Measurements from ENCODE around the gene NUP98. TPM values are rescaled to one million over a fixed set of nuclear protein-coding genes. Genes with fewer than 3 reads are reported as not detected.

NUP98 gene
- total RNA-seq, 1 donor from 2014 or later = 82.6 TPM

DNA sequence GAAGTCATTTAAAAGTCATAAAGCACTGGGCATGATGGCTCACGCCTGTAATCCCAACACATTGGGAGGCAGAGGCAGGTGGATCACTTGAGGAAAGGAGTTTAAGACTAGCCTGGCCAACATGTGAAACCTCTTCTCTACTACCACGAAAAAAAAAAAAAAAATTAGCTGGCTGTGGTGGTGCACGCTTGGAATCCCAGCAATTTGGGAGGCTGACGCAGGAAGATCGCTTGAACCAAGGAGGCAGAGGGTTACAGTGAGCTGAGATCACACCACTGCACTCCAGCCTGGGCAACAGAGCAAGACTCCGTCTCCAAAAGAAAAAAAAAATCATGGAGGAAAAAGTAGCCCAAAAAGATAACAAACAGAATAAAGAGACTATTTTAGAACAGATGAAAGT lies 42.2 kb downstream of the NUP98 start:
- H3K27me3 Mint-ChIP-seq (ENCODE audit: low read depth) = no peaks in the 10 kb centered on the region
- no peaks in the 10 kb centered on the region for H3K4me1 Mint-ChIP-seq
- DNase-seq (ENCODE audit: low spot score in 2 of 2, unreplicated experiment in 2 of 2) = no peak
- H3K9me3 Mint-ChIP-seq = no peaks in the 10 kb centered on the region
- H3K36me3 Mint-ChIP-seq = peaks cover 51% of the 10 kb centered on the region
- H3K4me3 Mint-ChIP-seq = no peak overlapping the region
- TF ChIP-seq, protein P1, sequence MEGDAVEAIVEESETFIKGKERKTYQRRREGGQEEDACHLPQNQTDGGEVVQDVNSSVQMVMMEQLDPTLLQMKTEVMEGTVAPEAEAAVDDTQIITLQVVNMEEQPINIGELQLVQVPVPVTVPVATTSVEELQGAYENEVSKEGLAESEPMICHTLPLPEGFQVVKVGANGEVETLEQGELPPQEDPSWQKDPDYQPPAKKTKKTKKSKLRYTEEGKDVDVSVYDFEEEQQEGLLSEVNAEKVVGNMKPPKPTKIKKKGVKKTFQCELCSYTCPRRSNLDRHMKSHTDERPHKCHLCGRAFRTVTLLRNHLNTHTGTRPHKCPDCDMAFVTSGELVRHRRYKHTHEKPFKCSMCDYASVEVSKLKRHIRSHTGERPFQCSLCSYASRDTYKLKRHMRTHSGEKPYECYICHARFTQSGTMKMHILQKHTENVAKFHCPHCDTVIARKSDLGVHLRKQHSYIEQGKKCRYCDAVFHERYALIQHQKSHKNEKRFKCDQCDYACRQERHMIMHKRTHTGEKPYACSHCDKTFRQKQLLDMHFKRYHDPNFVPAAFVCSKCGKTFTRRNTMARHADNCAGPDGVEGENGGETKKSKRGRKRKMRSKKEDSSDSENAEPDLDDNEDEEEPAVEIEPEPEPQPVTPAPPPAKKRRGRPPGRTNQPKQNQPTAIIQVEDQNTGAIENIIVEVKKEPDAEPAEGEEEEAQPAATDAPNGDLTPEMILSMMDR (IDR thresholded peaks at IDR 0.05; ENCODE audit: unreplicated experiment) = no peak
- H3K27ac Mint-ChIP-seq = no peak overlapping the region

DNA sequence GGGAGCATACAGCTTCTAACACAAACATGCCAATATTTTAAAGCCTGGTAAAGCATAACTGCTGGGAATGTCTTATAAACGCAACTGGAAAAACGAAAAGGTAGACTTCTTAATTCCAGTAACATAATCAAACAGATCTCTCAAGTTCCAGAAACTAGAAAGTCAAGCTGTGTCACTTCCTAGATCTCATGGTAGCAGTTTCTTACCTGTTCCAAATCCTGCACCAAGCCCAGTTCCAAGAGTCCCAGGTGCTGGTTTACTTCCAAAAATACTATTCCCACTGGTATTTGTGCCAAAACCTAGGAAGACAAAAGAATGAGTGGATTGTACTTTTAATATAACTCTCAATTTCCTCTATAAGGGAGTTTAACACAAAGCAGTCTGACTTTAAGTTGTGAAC lies 44.2 kb downstream of the NUP98 start:
- peaks cover 38% of the 10 kb centered on the region for H3K36me3 Mint-ChIP-seq

DNA sequence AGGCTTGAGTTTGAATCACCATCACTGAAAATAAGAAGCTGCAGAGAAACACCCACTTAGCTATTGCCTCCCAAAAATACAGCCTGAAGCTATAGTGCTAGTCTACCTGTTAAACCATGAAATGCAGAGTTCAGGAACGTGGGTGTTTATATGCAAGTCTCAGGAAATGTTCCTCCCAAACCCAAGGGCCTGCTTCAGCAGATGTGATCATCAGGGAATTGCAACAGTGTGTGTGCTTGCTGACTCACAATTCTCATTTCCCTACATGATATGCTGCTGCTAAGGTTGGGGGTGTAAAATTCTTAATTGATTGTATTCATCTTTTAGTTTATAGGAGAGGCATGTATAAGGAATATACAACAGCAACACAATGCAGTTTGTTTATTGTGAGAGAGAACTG lies 49.6 kb downstream of the NUP98 start:
- H3K27me3 Mint-ChIP-seq (ENCODE audit: low read depth) = no peaks in the 10 kb centered on the region
- H3K27ac Mint-ChIP-seq = no peak overlapping the region
- peaks cover 14% of the 10 kb centered on the region for H3K4me1 Mint-ChIP-seq
- DNase-seq (ENCODE audit: low spot score in 2 of 2, unreplicated experiment in 2 of 2) = no peak
- TF ChIP-seq, protein P1 (IDR thresholded peaks at IDR 0.05; ENCODE audit: unreplicated experiment) = no peak
- H3K9me3 Mint-ChIP-seq = no peaks in the 10 kb centered on the region
- peaks cover 17% of the 10 kb centered on the region for H3K36me3 Mint-ChIP-seq
- H3K4me3 Mint-ChIP-seq = no peak overlapping the region

More for the DNA sequence above, 44.2 kb downstream of the NUP98 start:
- Mint-ChIP-seq H3K27me3 (ENCODE audit: low read depth) (no peaks in the 10 kb centered on the region), H3K9me3 (no peaks in the 10 kb centered on the region), H3K4me1 (no peaks in the 10 kb centered on the region), H3K27ac (no peak overlapping the region), H3K4me3 (no peak overlapping the region)
- TF ChIP-seq, protein P1 (IDR thresholded peaks at IDR 0.05; ENCODE audit: unreplicated experiment) = no peak
- DNase-seq (ENCODE audit: low spot score in 2 of 2, unreplicated experiment in 2 of 2) = no peak

DNA sequence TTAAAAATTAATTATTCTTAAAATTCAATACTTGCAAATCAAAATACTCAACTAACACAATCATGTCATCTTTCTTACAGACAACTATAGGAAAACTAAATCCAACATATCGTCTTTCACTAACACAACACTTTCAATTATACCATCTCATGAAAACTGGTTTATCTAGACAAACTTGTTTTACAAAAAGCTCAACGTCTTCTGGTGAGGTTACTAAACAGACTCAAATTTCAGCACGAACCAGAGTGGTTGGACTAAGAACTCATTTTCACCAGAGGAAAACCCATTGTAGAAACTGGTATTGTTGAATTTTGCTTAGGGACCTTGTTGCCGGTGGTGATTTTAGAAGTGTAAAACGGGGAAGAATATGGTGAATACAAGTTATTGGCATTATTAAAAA lies 52.2 kb downstream of the NUP98 start:
- no peaks in the 10 kb centered on the region for H3K9me3 Mint-ChIP-seq
- no peak for DNase-seq (ENCODE audit: low spot score in 2 of 2, unreplicated experiment in 2 of 2)
- H3K27ac Mint-ChIP-seq = peak overlapping the region; percentile 91
- H3K4me1 Mint-ChIP-seq = peaks cover 14% of the 10 kb centered on the region
- no peaks in the 10 kb centered on the region for H3K27me3 Mint-ChIP-seq (ENCODE audit: low read depth)
- TF ChIP-seq, protein P1 (IDR thresholded peaks at IDR 0.05; ENCODE audit: unreplicated experiment) = no peak
- peaks cover 22% of the 10 kb centered on the region for H3K36me3 Mint-ChIP-seq
- H3K4me3 Mint-ChIP-seq = no peak overlapping the region

DNA sequence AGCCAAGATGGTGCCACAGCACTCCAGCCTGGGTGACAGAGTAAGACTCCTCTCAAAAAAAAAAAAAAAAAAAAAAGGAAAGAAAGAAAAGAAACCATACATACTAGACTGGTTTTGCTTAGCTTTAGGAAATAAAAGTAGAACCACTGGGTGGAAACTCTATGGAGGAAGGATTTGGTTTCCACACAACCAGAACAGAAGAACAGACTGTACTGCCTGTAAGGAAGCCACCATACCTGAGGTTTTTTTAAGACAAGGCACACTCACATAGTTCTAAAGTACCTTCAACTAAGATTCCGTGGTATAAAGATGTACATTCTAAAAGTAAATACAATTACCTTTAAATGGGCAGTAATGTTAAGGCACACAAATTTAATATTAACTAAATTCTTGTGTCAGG lies 58.6 kb downstream of the NUP98 start:
- no peak for DNase-seq (ENCODE audit: low spot score in 2 of 2, unreplicated experiment in 2 of 2)
- Mint-ChIP-seq H3K27ac (no peak overlapping the region), H3K9me3 (no peaks in the 10 kb centered on the region), H3K4me3 (no peak overlapping the region), H3K36me3 (peaks cover 36% of the 10 kb centered on the region), H3K27me3 (ENCODE audit: low read depth) (no peaks in the 10 kb centered on the region), H3K4me1 (no peaks in the 10 kb centered on the region)
- TF ChIP-seq, protein P1 (IDR thresholded peaks at IDR 0.05; ENCODE audit: unreplicated experiment) = no peak

DNA sequence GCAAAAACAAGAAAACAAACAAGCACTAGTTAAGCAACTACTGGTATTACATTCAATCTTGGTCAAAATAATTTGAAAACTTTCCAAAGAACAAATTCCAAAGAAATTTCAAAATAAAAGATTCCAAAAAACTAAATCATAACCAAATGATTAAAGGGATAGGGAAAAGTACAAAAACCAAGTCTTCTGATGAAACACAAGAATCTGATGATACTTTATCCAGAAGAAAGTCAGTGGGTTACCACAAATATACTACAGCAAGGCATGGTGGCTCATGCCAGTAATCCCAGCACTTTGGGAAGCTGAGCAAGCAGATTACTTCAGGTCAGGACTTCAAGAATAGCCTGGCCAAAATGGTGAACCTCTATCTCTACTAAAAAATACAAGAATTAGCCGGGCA lies 59.1 kb downstream of the NUP98 start:
- TF ChIP-seq, protein P1 (IDR thresholded peaks at IDR 0.05; ENCODE audit: unreplicated experiment) = no peak

More for the DNA sequence above, 59.1 kb downstream of the NUP98 start:
- peaks cover 39% of the 10 kb centered on the region for H3K36me3 Mint-ChIP-seq
- H3K9me3 Mint-ChIP-seq = no peaks in the 10 kb centered on the region
- no peak for DNase-seq (ENCODE audit: low spot score in 2 of 2, unreplicated experiment in 2 of 2)
- no peak overlapping the region for H3K27ac Mint-ChIP-seq
- H3K27me3 Mint-ChIP-seq (ENCODE audit: low read depth) = no peaks in the 10 kb centered on the region
- H3K4me1 Mint-ChIP-seq = no peaks in the 10 kb centered on the region
- no peak overlapping the region for H3K4me3 Mint-ChIP-seq
